ENCODE measurements around the gene SURF4. TPM values are rescaled to one million over a fixed set of nuclear protein-coding genes. Genes with fewer than 3 reads are reported as not detected.
A peak's percentile ranks its signal among the peaks of the same experiment; 100 is the strongest.

Gene SURF4
- total and polyA plus RNA-seq, 2 of the 13 experiments (the other 11 are each of a cell fraction or from before 2014, with no cell fraction given), result 220 to 265 TPM

GRCh38 chr9:133386338-133386737, 10.5 kb upstream of the SURF4 start (continued):
- TF ChIP-seq HNF4G (IDR thresholded peaks at IDR 0.05; ENCODE audit: borderline replicate concordance, low read depth, low read length), result no peak
- no peak for TF ChIP-seq HNF4G (CRISPR knock-in tag; IDR thresholded peaks at IDR 0.05; ENCODE audit: borderline replicate concordance, low read depth)
- TF ChIP-seq ZNF773 (CRISPR knock-in tag; IDR thresholded peaks at IDR 0.05; ENCODE audit: borderline replicate concordance), result no peak
- TF ChIP-seq MTF1 (CRISPR knock-in tag; IDR thresholded peaks at IDR 0.05), result no peak
- TF ChIP-seq ZNF768 (CRISPR knock-in tag; IDR thresholded peaks at IDR 0.05), result peak; percentile 81
- TF ChIP-seq ZNF674 (CRISPR knock-in tag; IDR thresholded peaks at IDR 0.05; ENCODE audit: low read depth), result no peak
- TF ChIP-seq GFI1 (CRISPR knock-in tag; IDR thresholded peaks at IDR 0.05; ENCODE audit: borderline replicate concordance), result no peak
- TF ChIP-seq, protein P1, sequence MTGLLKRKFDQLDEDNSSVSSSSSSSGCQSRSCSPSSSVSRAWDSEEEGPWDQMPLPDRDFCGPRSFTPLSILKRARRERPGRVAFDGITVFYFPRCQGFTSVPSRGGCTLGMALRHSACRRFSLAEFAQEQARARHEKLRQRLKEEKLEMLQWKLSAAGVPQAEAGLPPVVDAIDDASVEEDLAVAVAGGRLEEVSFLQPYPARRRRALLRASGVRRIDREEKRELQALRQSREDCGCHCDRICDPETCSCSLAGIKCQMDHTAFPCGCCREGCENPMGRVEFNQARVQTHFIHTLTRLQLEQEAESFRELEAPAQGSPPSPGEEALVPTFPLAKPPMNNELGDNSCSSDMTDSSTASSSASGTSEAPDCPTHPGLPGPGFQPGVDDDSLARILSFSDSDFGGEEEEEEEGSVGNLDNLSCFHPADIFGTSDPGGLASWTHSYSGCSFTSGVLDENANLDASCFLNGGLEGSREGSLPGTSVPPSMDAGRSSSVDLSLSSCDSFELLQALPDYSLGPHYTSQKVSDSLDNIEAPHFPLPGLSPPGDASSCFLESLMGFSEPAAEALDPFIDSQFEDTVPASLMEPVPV (CRISPR knock-in tag; IDR thresholded peaks at IDR 0.05), result no peak; the same call in 1 of the 2 replicates
- no peak for TF ChIP-seq CSRNP2 (CRISPR knock-in tag; conservative IDR thresholded peaks at IDR 0.05; ENCODE audit: low read depth)
- no peak for TF ChIP-seq ZFP62 (CRISPR knock-in tag; IDR thresholded peaks at IDR 0.05)
- no peak for TF ChIP-seq RARG (CRISPR knock-in tag; IDR thresholded peaks at IDR 0.05; ENCODE audit: low read depth)
- no peak for TF ChIP-seq MIER3 (CRISPR knock-in tag; IDR thresholded peaks at IDR 0.05; ENCODE audit: borderline replicate concordance)
- peak; percentile 61 for TF ChIP-seq FOXA3 (CRISPR knock-in tag; IDR thresholded peaks at IDR 0.05)
- TF ChIP-seq, protein P2, sequence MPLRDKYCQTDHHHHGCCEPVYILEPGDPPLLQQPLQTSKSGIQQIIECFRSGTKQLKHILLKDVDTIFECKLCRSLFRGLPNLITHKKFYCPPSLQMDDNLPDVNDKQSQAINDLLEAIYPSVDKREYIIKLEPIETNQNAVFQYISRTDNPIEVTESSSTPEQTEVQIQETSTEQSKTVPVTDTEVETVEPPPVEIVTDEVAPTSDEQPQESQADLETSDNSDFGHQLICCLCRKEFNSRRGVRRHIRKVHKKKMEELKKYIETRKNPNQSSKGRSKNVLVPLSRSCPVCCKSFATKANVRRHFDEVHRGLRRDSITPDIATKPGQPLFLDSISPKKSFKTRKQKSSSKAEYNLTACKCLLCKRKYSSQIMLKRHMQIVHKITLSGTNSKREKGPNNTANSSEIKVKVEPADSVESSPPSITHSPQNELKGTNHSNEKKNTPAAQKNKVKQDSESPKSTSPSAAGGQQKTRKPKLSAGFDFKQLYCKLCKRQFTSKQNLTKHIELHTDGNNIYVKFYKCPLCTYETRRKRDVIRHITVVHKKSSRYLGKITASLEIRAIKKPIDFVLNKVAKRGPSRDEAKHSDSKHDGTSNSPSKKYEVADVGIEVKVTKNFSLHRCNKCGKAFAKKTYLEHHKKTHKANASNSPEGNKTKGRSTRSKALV (CRISPR knock-in tag; IDR thresholded peaks at IDR 0.05), result peak; percentile 83; the same call in 1 of the 2 replicates
- TF ChIP-seq ZNF382 (CRISPR knock-in tag; IDR thresholded peaks at IDR 0.05; ENCODE audit: borderline replicate concordance), result no peak
- 0 out of 2 replicates have a peak, but pooled peaks have one; percentile 15 for TF ChIP-seq RCOR2 (CRISPR knock-in tag; IDR thresholded peaks at IDR 0.05)
- TF ChIP-seq SRSF4 (IDR thresholded peaks at IDR 0.05; ENCODE audit: low read depth, low read length, poor library complexity, severe bottlenecking), result no peak
- TF ChIP-seq SRSF1 (optimal IDR thresholded peaks at IDR 0.05; ENCODE audit: low read depth, low read length), result no peak
- no peak for TF ChIP-seq JARID2 (CRISPR knock-in tag; IDR thresholded peaks at IDR 0.05; ENCODE audit: insufficient replicate concordance)
- no peak; the same call in 1 of the 2 replicates for TF ChIP-seq ZSCAN9 (CRISPR knock-in tag; IDR thresholded peaks at IDR 0.05; ENCODE audit: borderline replicate concordance)
- TF ChIP-seq HNRNPLL (IDR thresholded peaks at IDR 0.05; ENCODE audit: low read depth, low read length, poor library complexity, severe bottlenecking), result no peak
- TF ChIP-seq TP53 (CRISPR knock-in tag; conservative IDR thresholded peaks at IDR 0.05), result no peak
- TF ChIP-seq PHF21A (CRISPR knock-in tag; IDR thresholded peaks at IDR 0.05), result no peak
- TF ChIP-seq TFE3 (CRISPR knock-in tag; IDR thresholded peaks at IDR 0.05), result peak; percentile 74
- 0 out of 2 replicates have a peak, but pooled peaks have one; percentile 42 for TF ChIP-seq ZNF761 (CRISPR knock-in tag; conservative IDR thresholded peaks at IDR 0.05)
- no peak for TF ChIP-seq HOXA5 (CRISPR knock-in tag; IDR thresholded peaks at IDR 0.05)
